ENCODE data around the gene SSR1. TPM values are rescaled to one million over a fixed set of nuclear protein-coding genes. Genes with fewer than 3 reads are reported as not detected.
"Not testable (repeated sequence)": the region's sequence is repeated elsewhere in the genome, so short reads cannot be mapped to it uniquely, and the experiment has no call there.

Gene SSR1
- total RNA-seq, 1 experiment from 2014 or later: 318 TPM

DNA sequence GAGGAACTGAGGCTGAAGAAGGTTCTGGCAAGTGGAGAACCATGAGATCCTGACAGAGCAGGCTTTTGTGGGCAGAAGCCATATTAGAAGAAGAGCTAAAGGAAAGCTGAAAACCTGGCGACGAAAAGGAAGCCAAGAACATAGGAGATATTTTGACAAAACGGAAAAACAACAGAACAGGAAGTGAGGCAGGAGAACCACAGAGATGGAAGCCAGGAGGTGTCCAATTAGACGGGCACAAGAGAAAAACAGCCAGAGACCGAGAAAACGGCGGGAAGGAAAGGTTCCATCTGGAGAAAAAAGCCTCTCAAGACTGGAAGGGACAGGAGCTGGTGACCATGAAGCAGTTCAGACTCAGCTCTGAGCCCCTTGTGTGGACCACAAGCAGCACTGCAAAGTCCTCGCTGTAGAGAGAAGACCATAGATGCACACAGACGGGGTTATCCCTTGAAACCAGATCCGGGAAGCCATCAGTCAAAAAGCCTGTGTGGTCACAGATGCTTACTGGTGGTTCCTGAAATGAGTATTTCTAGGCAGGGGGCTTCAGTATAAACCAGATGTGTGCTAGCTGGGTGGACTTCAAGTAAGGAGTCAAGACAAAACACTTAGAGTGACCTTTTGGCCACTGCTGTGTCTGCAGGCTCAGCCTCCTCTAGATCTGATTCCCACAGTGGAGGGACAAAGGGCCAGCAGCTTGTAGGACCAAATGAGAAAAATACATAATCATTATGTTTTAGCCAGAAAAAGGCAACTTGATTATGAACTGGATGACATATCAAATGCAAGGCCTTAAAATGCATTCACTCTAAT, 30.7 kb downstream of the SSR1 start:
- TF ChIP-seq CTCF (IDR thresholded peaks at IDR 0.05; ENCODE audit: unreplicated experiment): no peak
- H3K27ac Mint-ChIP-seq (ENCODE audit: low read depth, unreplicated experiment): no peak overlapping the region
- ChIA-PET CTCF (no interaction called here), POLR2A (interaction anchor here (1.0 kb wide), 1 partner anchor 325 kb away, joined by 3 read pairs; no protein-coding TSS in a partner anchor)
- intact Hi-C loops (cut with micrococcal nuclease): no loop called here
- no peaks in the 10 kb centered on the region for H3K27me3 Mint-ChIP-seq (ENCODE audit: insufficient read depth, unreplicated experiment)
- H3K4me3 Mint-ChIP-seq (ENCODE audit: unreplicated experiment): no peak overlapping the region
- H3K9me3 Mint-ChIP-seq (ENCODE audit: unreplicated experiment): no peaks in the 10 kb centered on the region
- no peak for DNase-seq (ENCODE audit: unreplicated experiment)
- no TSS peak for BruUV-seq (replicated peaks)
- H3K36me3 Mint-ChIP-seq (ENCODE audit: insufficient read depth, unreplicated experiment): peaks cover 30% of the 10 kb centered on the region
- peaks cover 13% of the 10 kb centered on the region for H3K4me1 Mint-ChIP-seq (ENCODE audit: insufficient read depth, unreplicated experiment)

GRCh38 chr6:7276199-7276524, 36.8 kb downstream of the SSR1 start:
- intact Hi-C loops (cut with micrococcal nuclease): loop anchor here (1.0 kb wide), 1 partner anchor 339 kb away; no protein-coding TSS in a partner anchor
- ChIA-PET CTCF (interaction anchor here (0.6 to 5.0 kb wide), 25 partner anchors 9 to 865 kb away, joined by 3 to 61 read pairs (median 4); partner anchors contain the start of genes CAGE1 and RIOK1), POLR2A (interaction anchor here (0.9 to 1.7 kb wide), 8 partner anchors 9 to 343 kb away, joined by 3 to 8 read pairs (median 3); partner anchors contain the start of gene SSR1)
- Mint-ChIP-seq H3K4me3 (ENCODE audit: unreplicated experiment) (no peak overlapping the region), H3K27me3 (ENCODE audit: insufficient read depth, unreplicated experiment) (no peaks in the 10 kb centered on the region), H3K9me3 (ENCODE audit: unreplicated experiment) (no peaks in the 10 kb centered on the region), H3K4me1 (ENCODE audit: insufficient read depth, unreplicated experiment) (peaks cover 14% of the 10 kb centered on the region), H3K27ac (ENCODE audit: low read depth, unreplicated experiment) (no peak overlapping the region), H3K36me3 (ENCODE audit: insufficient read depth, unreplicated experiment) (no peaks in the 10 kb centered on the region)
- no peak for DNase-seq (ENCODE audit: unreplicated experiment)
- no TSS peak for BruUV-seq (replicated peaks)
- TF ChIP-seq CTCF (IDR thresholded peaks at IDR 0.05; ENCODE audit: unreplicated experiment): no peak

- H3K27me3 Mint-ChIP-seq (ENCODE audit: insufficient read depth, unreplicated experiment); intact Hi-C loops (cut with micrococcal nuclease); H3K9me3 Mint-ChIP-seq (ENCODE audit: unreplicated experiment); H3K36me3 Mint-ChIP-seq (ENCODE audit: insufficient read depth, unreplicated experiment); DNase-seq (ENCODE audit: unreplicated experiment); BruUV-seq (replicated peaks); H3K27ac Mint-ChIP-seq (ENCODE audit: low read depth, unreplicated experiment); H3K4me3 Mint-ChIP-seq (ENCODE audit: unreplicated experiment): not testable (repeated sequence)
- POLR2A ChIA-PET: interaction anchor here (0.7 to 1.8 kb wide), 5 partner anchors 11 to 115 kb away, joined by 3 to 12 read pairs (median 3); partner anchors contain the start of genes CAGE1 and RIOK1
- CTCF ChIA-PET: interaction anchor here (0.6 to 5.0 kb wide), 12 partner anchors 9 to 562 kb away, joined by 3 to 61 read pairs (median 5); no protein-coding TSS in a partner anchor
- H3K4me1 Mint-ChIP-seq (ENCODE audit: insufficient read depth, unreplicated experiment): peaks cover 22% of the 10 kb centered on the region
Measured at GRCh38 chr6:7274525-7274924, 38.5 kb downstream of the SSR1 start.

DNA sequence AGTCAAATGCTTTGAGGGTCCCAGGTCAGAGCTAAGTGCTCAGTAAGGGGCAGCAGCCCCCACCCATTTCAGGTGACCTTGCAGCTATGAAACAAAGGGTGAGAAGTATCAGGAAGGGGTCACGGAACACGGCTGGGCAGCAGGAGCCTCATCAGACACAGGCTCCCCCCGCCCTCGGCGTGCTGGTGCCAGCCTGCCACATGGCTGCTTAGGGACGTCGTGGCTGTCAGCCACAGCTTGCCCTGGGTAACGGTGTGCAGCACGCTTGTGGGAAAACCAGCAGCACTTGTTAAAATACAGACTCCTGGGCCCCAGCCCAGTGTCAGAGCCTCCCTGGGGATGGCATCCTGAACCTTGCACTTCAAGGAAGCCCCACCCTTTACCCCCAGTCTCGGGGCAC, 39.3 kb downstream of the SSR1 start:
- H3K4me1 Mint-ChIP-seq (ENCODE audit: insufficient read depth, unreplicated experiment): peaks cover 20% of the 10 kb centered on the region
- ChIA-PET POLR2A (interaction anchor here (1.4 kb wide), 1 partner anchor 12 kb away, joined by 3 read pairs; no protein-coding TSS in a partner anchor), CTCF (interaction anchor here (5.0 kb wide), 1 partner anchor 342 kb away, joined by 61 read pairs; no protein-coding TSS in a partner anchor)
- no peak overlapping the region for H3K27ac Mint-ChIP-seq (ENCODE audit: low read depth, unreplicated experiment)
- DNase-seq (ENCODE audit: unreplicated experiment): no peak
- BruUV-seq (replicated peaks): no TSS peak
- no peaks in the 10 kb centered on the region for H3K9me3 Mint-ChIP-seq (ENCODE audit: unreplicated experiment)
- intact Hi-C loops (cut with micrococcal nuclease): no loop called here
- no peak for TF ChIP-seq CTCF (IDR thresholded peaks at IDR 0.05; ENCODE audit: unreplicated experiment)
- no peak overlapping the region for H3K4me3 Mint-ChIP-seq (ENCODE audit: unreplicated experiment)
- H3K36me3 Mint-ChIP-seq (ENCODE audit: insufficient read depth, unreplicated experiment): no peaks in the 10 kb centered on the region
- no peaks in the 10 kb centered on the region for H3K27me3 Mint-ChIP-seq (ENCODE audit: insufficient read depth, unreplicated experiment)

Measured in MCF 10A (cell line).